ENCODE results near the gene KDELR1. TPM values are rescaled to one million over a fixed set of nuclear protein-coding genes. Genes with fewer than 3 reads are reported as not detected.

The KDELR1 gene
- total RNA-seq, 1 donor from 2014 or later, result 79.4 TPM

DNA sequence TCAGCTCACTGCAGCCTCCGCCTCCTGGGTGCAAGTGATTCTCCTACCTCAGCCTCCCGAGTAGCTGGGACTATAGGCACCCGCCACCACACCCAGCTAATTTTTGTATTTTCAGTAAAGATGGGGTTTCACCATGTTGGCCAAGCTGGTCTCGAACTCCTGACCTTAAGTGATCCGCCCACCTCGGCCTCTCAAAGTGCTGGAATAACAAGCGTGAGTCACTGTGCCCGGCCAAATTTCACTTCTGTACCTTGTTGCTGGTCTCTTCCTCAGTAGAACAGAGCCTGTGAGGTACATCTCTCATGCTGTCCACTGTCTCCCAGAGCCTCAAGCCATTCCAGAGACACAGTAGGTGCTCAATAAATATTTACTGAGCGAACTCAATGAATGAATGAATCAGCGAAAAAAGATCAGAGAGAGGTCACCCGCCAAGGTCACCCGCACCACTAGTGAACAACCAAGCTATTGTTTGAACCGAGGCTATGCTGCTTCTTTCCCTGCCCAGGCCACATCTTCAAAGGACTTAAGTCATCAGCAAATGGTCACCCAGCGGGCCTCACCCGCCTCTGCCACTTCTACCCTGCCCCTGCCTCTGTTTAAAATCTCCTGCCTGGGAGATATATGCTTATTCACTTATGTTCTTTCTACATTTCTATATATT, 36.9 kb downstream of the KDELR1 start:
- intact Hi-C loops (cut with micrococcal nuclease), result no loop called here
- DNase-seq (no peak), ATAC-seq (no peak)

- DNase-seq, result no peak
- no peak for ATAC-seq
- intact Hi-C loops (cut with micrococcal nuclease), result no loop called here
Observed at GRCh38 chr19:48353677-48354076, 37.7 kb downstream of the KDELR1 start.

DNA sequence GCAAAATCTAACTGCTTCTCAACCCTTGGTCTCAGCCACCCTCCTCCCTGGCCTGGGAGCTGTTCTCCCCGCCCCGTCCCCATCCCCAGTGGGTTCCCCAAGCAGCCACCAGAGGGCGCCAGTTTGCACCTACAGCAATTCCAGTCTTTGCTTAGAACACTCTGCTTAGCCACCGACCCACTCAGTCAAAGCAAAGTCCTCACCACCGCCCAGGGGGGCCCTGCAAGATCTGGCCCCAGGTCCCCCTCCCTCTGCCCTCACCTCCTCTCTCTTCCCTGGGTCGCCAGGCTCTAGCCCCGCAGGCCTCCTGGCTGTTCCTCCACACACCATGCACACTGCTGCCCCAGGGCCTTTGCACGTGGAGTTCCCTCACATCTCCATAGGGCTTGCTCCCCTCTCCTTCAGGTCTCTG, 40.0 kb downstream of the KDELR1 start:
- intact Hi-C loops (cut with micrococcal nuclease), result no loop called here
- peak; percentile 79 for DNase-seq
- peak; percentile 75 for ATAC-seq

DNA sequence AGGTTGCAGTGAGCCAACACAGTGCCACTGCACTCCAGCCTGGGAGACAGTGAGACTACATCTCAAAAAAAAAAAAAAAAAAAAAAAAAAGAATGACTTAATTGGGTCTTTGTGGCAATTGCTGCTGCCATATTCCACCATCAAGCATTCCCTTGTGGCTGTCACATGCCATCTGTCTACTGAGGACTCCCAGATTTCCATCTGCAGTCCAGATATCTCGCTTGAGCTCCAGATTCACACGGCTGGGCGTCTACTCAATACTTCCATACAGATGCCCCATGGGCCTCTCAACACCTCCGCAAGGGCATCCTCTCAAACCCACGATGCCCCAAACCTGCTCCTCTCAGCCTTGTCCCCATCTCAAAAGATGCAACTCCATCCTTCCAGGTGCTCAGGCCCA, 40.5 kb downstream of the KDELR1 start:
- no peak for ATAC-seq
- intact Hi-C loops (cut with micrococcal nuclease), result no loop called here
- DNase-seq, result no peak

DNA sequence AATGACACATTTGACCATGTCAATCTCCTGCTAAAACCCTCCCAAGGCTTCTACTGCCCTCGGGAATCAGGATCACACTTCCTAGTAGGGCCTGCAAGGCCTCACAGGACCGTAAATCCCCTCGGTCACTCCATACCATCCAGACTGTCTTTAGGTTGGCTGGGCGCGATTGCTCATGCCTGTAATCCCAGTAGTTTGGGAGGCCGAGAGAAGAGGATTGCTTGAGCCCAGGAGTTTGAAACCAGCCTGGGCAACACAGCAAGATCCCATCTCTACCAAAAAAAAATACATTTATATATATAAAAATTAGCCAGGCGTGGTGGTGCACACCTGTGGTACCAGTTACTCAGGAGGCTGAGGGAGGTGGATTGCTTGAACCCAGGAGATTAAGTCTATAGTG, 42.6 kb downstream of the KDELR1 start:
- DNase-seq (no peak), ATAC-seq (no peak)
- intact Hi-C loops (cut with micrococcal nuclease), result no loop called here

- DNase-seq, result no peak
- ATAC-seq, result peak; percentile 57
- intact Hi-C loops (cut with micrococcal nuclease), result no loop called here
Observed at GRCh38 chr19:48348045-48348444, 43.3 kb downstream of the KDELR1 start.

GRCh38 chr19:48346191-48346590, 45.2 kb downstream of the KDELR1 start:
- DNase-seq, result no peak
- intact Hi-C loops (cut with micrococcal nuclease), result no loop called here
- ATAC-seq, result no peak

GRCh38 chr19:48344892-48345291, 46.5 kb downstream of the KDELR1 start:
- intact Hi-C loops (cut with micrococcal nuclease), result no loop called here
- no peak for DNase-seq
- ATAC-seq, result no peak

- intact Hi-C loops (cut with micrococcal nuclease), result no loop called here
- no peak for DNase-seq
- no peak for ATAC-seq
Observed at GRCh38 chr19:48342841-48343540, 48.4 kb downstream of the KDELR1 start.

- ATAC-seq (no peak), DNase-seq (no peak)
- intact Hi-C loops (cut with micrococcal nuclease), result no loop called here
Observed at GRCh38 chr19:48342414-48342738, 49.0 kb downstream of the KDELR1 start.

GRCh38 chr19:48341515-48342413, 49.6 kb downstream of the KDELR1 start:
- intact Hi-C loops (cut with micrococcal nuclease), result no loop called here
- DNase-seq (no peak), ATAC-seq (no peak)

DNA sequence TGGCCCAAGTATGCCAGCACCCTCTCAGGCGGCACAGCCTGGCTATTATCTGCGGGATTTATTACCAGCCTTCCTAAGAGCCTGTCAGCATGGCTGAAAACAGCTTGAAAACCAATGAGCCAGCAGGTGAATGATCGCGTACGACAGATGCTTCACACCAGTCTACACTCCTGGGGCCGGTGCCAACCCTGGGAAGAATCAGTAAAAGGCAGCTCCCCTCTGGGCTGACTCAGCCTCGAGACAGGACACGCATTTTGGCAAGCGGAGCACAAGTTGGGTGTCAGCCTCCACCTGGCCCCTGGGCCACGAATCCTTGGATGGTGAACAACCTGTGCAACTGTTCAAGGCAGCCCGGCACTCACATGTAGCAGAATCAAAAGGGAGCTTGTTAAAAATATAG, 50.4 kb downstream of the KDELR1 start:
- ATAC-seq (no peak), DNase-seq (no peak)
- intact Hi-C loops (cut with micrococcal nuclease), result no loop called here

GRCh38 chr19:48338802-48339503, 52.4 kb downstream of the KDELR1 start:
- no peak for DNase-seq
- intact Hi-C loops (cut with micrococcal nuclease), result no loop called here
- no peak for ATAC-seq

GRCh38 chr19:48338253-48338755, 53.0 kb downstream of the KDELR1 start:
- ATAC-seq, result no peak
- intact Hi-C loops (cut with micrococcal nuclease), result no loop called here
- no peak for DNase-seq

GRCh38 chr19:48333467-48334384, 57.6 kb downstream of the KDELR1 start:
- DNase-seq, result peak; percentile 95
- intact Hi-C loops (cut with micrococcal nuclease), result no loop called here
- ATAC-seq, result peak; percentile 83

DNA sequence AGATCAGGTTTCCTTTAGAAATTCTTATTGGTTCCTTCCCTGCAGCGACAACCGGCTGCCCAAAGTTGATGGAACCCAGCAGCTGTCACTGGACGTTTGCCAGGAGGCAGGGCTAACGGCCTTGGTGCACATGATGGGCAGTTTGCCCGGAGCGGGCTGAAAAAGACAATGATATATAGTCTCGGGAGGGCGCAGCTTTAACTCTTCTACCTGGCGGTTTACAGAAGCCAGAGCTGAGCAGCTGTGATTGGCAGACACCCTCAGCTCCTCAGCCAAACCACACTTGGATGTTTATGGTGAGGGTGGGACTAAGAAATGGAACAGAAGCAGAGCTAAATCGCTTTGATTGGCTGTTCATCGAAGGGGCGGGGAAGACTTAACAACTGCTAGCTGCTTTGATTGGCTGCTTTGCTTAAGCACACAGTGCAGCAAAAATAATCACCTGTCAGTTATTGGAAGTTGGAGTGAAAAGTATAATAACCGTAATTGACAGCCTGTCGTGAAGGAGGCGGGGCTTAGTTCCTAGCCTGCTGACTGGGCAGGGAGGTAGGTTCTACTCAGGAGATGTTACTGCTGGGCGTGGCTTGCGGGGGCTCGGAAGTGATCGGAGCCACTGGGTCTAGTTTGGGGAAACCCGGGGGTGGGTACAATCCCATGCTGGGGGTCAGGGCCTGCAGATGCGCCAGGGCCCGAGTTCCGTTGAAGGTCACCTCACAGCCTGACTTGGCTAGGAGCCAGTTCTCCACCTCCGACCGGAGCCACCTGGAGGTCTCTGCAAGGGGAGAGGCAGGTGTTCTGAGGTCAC, 58.5 kb downstream of the KDELR1 start:
- ATAC-seq, result peak; percentile 82
- intact Hi-C loops (cut with micrococcal nuclease), result no loop called here
- DNase-seq, result peak; percentile 94
